ENCODE results near the gene MX2. TPM values are rescaled to one million over a fixed set of nuclear protein-coding genes. Genes with fewer than 3 reads are reported as not detected.

The MX2 gene
- total RNA-seq, 1 donor from 2014 or later: 5.4 TPM

DNA sequence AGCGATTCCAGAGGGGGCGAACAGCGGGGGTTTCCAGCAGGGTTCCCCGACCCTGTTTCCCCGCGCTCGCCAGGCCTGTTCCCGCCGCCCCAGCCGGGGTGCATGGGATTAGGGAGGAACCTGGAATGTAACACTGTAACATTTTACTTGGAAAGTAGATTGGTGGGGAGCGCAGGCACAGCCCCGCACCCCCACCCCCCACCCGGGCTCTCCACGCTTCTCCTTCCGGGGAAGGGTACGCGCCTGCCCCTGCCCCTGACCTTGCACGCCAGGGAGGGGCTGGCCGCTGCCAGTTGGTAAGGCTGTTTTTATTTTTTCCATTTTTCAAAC, 44.8 kb upstream of the MX2 start:
- peaks cover 3% of the 10 kb centered on the region for H3K4me1 Mint-ChIP-seq (ENCODE audit: unreplicated experiment)
- TF ChIP-seq, protein P1, sequence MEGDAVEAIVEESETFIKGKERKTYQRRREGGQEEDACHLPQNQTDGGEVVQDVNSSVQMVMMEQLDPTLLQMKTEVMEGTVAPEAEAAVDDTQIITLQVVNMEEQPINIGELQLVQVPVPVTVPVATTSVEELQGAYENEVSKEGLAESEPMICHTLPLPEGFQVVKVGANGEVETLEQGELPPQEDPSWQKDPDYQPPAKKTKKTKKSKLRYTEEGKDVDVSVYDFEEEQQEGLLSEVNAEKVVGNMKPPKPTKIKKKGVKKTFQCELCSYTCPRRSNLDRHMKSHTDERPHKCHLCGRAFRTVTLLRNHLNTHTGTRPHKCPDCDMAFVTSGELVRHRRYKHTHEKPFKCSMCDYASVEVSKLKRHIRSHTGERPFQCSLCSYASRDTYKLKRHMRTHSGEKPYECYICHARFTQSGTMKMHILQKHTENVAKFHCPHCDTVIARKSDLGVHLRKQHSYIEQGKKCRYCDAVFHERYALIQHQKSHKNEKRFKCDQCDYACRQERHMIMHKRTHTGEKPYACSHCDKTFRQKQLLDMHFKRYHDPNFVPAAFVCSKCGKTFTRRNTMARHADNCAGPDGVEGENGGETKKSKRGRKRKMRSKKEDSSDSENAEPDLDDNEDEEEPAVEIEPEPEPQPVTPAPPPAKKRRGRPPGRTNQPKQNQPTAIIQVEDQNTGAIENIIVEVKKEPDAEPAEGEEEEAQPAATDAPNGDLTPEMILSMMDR (IDR thresholded peaks at IDR 0.05; ENCODE audit: unreplicated experiment): no peak
- DNase-seq (ENCODE audit: low spot score): no peak
- no peaks in the 10 kb centered on the region for H3K9me3 Mint-ChIP-seq (ENCODE audit: unreplicated experiment)
- peaks cover 11% of the 10 kb centered on the region for H3K27me3 Mint-ChIP-seq (ENCODE audit: unreplicated experiment)
- H3K4me3 Mint-ChIP-seq (ENCODE audit: unreplicated experiment): no peak overlapping the region
- H3K27ac Mint-ChIP-seq (ENCODE audit: unreplicated experiment): no peak overlapping the region
- peaks cover 3% of the 10 kb centered on the region for H3K36me3 Mint-ChIP-seq (ENCODE audit: low read depth, unreplicated experiment)

DNA sequence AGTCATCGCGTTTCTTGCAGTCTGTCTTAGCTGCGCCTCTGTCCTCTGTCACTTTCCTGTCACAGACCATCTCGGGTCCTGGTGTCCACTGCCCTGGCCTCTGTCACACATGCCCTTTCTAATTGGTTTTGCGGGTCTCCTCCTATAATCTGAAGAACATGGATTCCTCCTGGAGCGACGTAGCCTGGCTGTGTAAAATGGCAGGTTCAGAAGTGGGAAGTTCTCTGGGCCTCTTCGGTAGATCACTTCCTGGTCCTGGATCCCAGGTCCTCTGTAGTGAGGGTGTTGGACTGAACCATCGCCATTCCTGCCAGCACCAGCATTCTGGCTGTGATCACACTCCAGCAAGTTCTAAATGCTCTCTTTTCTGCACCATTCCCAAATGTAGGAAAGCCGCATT, 44.4 kb upstream of the MX2 start:
- peaks cover 3% of the 10 kb centered on the region for H3K36me3 Mint-ChIP-seq (ENCODE audit: low read depth, unreplicated experiment)
- H3K27me3 Mint-ChIP-seq (ENCODE audit: unreplicated experiment): peaks cover 11% of the 10 kb centered on the region
- peaks cover 4% of the 10 kb centered on the region for H3K4me1 Mint-ChIP-seq (ENCODE audit: unreplicated experiment)
- TF ChIP-seq, protein P1 (IDR thresholded peaks at IDR 0.05; ENCODE audit: unreplicated experiment): no peak
- no peak overlapping the region for H3K4me3 Mint-ChIP-seq (ENCODE audit: unreplicated experiment)
- H3K9me3 Mint-ChIP-seq (ENCODE audit: unreplicated experiment): no peaks in the 10 kb centered on the region
- no peak for DNase-seq (ENCODE audit: low spot score)
- no peak overlapping the region for H3K27ac Mint-ChIP-seq (ENCODE audit: unreplicated experiment)

DNA sequence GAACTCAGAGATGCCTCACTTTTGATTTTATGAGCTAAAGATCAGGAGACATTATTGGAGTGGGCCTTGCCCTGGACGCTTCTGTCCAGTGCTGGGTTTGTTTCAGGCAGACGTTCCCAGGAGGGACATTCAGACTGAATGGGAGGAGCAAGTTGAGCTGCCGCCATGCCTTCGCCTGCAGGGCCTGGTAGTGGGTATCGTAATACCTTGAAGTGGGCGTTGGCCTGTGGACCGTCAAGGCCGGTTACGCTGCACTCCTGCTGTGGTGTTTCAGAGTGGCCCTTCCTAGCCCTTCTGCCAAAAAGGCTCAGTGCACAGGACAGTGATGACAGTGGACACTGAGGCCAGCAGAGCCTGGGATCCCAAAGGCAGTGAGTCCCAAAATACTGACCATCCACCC, 43.6 kb upstream of the MX2 start:
- peaks cover 11% of the 10 kb centered on the region for H3K27me3 Mint-ChIP-seq (ENCODE audit: unreplicated experiment)
- TF ChIP-seq, protein P1 (IDR thresholded peaks at IDR 0.05; ENCODE audit: unreplicated experiment): no peak
- DNase-seq (ENCODE audit: low spot score): no peak
- no peaks in the 10 kb centered on the region for H3K9me3 Mint-ChIP-seq (ENCODE audit: unreplicated experiment)
- peaks cover 4% of the 10 kb centered on the region for H3K4me1 Mint-ChIP-seq (ENCODE audit: unreplicated experiment)
- H3K4me3 Mint-ChIP-seq (ENCODE audit: unreplicated experiment): no peak overlapping the region
- no peak overlapping the region for H3K27ac Mint-ChIP-seq (ENCODE audit: unreplicated experiment)
- H3K36me3 Mint-ChIP-seq (ENCODE audit: low read depth, unreplicated experiment): peaks cover 3% of the 10 kb centered on the region

DNA sequence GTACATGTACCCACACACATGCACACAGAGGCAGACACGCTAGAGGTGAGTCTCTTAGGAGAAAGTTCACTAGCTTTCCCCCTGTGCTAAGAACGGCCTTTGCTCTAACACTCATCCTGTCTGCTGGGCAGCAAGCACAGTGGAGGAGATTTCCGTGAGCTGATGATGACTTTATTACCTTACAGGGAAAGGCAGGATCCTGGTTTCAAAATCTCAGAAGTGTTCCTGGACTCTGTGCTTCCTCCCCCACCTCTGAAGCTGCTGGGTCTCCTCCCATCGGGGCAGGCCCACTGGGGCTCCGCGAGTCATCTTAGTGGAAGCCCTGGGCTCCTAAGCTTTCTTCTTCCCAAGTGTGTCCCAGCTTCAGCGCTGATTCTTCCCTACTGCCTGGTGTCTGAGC, 42.6 kb upstream of the MX2 start:
- peaks cover 11% of the 10 kb centered on the region for H3K27me3 Mint-ChIP-seq (ENCODE audit: unreplicated experiment)
- H3K27ac Mint-ChIP-seq (ENCODE audit: unreplicated experiment): no peak overlapping the region
- no peak for DNase-seq (ENCODE audit: low spot score)
- H3K36me3 Mint-ChIP-seq (ENCODE audit: low read depth, unreplicated experiment): peaks cover 3% of the 10 kb centered on the region
- no peaks in the 10 kb centered on the region for H3K9me3 Mint-ChIP-seq (ENCODE audit: unreplicated experiment)
- TF ChIP-seq, protein P1 (IDR thresholded peaks at IDR 0.05; ENCODE audit: unreplicated experiment): no peak
- peaks cover 4% of the 10 kb centered on the region for H3K4me1 Mint-ChIP-seq (ENCODE audit: unreplicated experiment)
- no peak overlapping the region for H3K4me3 Mint-ChIP-seq (ENCODE audit: unreplicated experiment)

DNA sequence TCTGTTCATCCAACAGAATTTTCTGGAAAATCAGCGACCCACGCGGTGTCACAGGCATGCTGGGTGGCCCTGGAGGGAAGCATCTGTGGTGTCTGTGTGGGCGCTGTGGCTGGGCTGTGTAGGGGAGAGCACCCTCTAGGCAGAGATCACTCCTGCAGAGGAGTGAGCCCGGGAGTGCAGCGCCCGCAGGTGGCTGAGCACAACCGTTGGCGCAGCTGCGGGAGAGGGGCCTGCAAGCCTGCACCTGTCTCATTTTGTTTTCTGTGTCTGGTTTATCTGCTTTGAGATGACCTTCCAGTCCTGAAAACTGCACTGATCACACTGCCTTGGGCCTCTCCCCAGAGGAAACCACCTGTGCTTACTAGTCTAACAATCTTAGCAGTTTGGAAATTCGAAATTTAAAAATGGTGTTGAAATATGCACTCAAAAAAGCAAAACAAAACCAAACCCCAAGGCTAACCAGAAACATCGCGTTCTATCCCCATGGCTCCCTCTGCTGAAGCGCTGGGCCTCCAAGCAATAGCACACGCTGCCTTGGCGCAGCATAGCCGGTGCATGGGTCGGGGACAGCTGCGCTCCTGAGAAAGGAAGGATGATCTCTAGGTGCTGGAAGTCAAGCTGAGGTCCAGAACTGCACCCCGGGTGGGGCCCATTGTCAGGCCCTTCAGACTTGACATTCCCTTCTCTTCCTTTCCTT, 40.5 kb upstream of the MX2 start:
- H3K9me3 Mint-ChIP-seq (ENCODE audit: unreplicated experiment): no peaks in the 10 kb centered on the region
- H3K36me3 Mint-ChIP-seq (ENCODE audit: low read depth, unreplicated experiment): peaks cover 3% of the 10 kb centered on the region
- H3K27ac Mint-ChIP-seq (ENCODE audit: unreplicated experiment): no peak overlapping the region
- H3K27me3 Mint-ChIP-seq (ENCODE audit: unreplicated experiment): peaks cover 8% of the 10 kb centered on the region
- DNase-seq (ENCODE audit: low spot score): no peak
- TF ChIP-seq, protein P1 (IDR thresholded peaks at IDR 0.05; ENCODE audit: unreplicated experiment): no peak
- no peak overlapping the region for H3K4me3 Mint-ChIP-seq (ENCODE audit: unreplicated experiment)
- H3K4me1 Mint-ChIP-seq (ENCODE audit: unreplicated experiment): peaks cover 4% of the 10 kb centered on the region

All from endothelial cell (in vitro differentiated cells).